ENCODE measurements around the gene MLPH.

MLPH gene, protein sequence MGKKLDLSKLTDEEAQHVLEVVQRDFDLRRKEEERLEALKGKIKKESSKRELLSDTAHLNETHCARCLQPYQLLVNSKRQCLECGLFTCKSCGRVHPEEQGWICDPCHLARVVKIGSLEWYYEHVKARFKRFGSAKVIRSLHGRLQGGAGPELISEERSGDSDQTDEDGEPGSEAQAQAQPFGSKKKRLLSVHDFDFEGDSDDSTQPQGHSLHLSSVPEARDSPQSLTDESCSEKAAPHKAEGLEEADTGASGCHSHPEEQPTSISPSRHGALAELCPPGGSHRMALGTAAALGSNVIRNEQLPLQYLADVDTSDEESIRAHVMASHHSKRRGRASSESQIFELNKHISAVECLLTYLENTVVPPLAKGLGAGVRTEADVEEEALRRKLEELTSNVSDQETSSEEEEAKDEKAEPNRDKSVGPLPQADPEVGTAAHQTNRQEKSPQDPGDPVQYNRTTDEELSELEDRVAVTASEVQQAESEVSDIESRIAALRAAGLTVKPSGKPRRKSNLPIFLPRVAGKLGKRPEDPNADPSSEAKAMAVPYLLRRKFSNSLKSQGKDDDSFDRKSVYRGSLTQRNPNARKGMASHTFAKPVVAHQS

DNA sequence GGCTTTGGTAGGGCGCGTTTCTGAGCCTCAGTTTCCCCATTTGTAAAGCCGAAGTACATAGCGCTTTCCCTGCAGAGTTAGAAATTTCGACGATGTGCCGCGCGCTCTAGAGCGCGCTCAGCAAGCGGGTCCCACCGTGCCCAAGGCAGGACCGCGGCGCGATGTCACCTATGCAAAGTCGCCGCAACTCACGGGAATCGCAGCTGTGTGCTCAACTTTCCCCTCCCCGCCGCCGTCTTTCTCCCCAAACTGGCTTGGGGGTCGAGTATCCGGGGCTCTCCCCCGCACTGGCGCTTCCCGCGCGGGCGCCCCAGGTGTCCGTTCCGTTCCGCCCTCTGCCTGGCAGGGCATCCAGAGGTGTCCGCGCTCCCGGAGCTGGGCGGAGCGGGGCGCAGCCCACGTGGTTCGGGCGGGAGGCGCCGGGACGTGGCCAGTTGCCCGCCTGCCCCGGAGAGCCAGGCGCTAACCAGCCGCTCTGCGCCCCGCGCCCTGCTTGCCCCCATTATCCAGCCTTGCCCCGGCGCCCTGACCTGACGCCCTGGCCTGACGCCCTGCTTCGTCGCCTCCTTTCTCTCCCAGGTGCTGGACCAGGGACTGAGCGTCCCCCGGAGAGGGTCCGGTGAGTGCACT, at the start of gene MLPH:
Gene MLPH (plus strand): TSS at position 433 of the 630 bp plus-strand sequence. CDS start 6,176 bp downstream, outside the sequence.
- TF ChIP-seq, protein P1, sequence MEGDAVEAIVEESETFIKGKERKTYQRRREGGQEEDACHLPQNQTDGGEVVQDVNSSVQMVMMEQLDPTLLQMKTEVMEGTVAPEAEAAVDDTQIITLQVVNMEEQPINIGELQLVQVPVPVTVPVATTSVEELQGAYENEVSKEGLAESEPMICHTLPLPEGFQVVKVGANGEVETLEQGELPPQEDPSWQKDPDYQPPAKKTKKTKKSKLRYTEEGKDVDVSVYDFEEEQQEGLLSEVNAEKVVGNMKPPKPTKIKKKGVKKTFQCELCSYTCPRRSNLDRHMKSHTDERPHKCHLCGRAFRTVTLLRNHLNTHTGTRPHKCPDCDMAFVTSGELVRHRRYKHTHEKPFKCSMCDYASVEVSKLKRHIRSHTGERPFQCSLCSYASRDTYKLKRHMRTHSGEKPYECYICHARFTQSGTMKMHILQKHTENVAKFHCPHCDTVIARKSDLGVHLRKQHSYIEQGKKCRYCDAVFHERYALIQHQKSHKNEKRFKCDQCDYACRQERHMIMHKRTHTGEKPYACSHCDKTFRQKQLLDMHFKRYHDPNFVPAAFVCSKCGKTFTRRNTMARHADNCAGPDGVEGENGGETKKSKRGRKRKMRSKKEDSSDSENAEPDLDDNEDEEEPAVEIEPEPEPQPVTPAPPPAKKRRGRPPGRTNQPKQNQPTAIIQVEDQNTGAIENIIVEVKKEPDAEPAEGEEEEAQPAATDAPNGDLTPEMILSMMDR (IDR thresholded peaks at IDR 0.05; ENCODE audit: insufficient read depth, low read depth, low read length, missing control alignments) = no peak
- DNase-seq (ENCODE audit: low read depth) = no peak
- no peak within 1 kb of the TSS for H3K4me3 ChIP-seq (ENCODE audit: low read depth, low read length)

DNA sequence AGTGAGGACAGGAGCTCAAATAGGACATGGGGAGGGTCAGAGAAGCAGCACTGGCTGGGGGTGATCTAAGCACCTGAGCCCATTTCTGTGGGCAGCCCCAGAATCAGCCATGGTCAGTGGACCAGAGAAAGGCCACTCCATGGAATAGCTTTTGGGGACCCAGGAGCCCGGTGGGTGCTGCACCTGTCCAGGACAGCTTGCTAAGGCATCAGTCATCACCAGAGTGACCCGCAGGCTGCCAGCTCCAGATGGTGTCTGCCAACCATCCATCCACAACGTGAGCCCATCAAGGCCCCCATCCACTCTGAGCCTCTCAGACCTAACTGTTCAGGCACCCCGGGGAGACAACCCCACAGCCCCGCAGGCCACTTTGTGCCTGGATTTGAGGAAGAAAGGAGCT, 49.5 kb upstream of the MLPH start:
- no peak overlapping the region for H3K4me3 ChIP-seq (ENCODE audit: low read depth, low read length)
- no peak for DNase-seq (ENCODE audit: low read depth)
- TF ChIP-seq, protein P1 (IDR thresholded peaks at IDR 0.05; ENCODE audit: insufficient read depth, low read depth, low read length, missing control alignments) = no peak

DNA sequence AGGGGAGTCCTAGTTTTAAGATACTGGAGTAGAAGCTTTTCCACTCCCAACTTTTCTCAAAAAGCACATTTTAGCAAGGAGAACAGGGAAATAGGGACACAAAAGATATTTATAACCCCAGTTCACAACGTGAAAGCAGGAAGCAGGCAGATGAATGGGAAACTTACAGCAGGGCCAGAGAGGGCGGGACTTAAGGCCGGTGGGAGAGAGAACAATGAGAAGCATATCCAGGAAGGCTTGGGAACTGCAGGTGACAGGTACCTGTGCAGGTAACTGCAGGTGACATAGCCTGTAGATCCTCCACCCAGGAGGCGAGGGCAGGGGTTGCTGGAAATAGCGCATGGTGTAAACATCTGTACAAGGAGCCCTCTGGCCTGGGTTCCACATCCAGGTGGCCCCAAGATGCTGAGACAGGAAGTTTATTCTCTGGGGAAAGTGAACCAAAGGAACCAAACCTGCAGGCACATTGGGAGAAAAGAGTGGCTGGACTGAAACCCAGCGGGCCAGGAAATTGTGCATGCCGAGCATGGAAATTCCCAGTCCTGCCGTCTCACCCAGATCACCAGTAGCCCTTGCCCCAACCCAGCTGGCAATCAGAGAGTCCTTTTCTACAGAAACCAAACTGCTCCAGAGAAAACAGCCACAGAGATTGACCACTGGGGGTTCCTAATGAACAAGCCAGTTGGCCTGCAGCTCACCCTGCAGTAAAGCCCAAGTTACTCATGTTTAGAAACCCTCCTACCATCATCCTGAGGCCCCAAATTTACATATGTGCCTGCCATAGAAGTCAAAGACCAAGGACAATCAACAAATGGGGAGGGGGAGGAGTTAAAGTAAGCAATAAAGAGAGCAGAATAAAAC, 48.7 kb upstream of the MLPH start:
- TF ChIP-seq, protein P1 (IDR thresholded peaks at IDR 0.05; ENCODE audit: insufficient read depth, low read depth, low read length, missing control alignments) = no peak
- H3K4me3 ChIP-seq (ENCODE audit: low read depth, low read length) = no peak overlapping the region
- peak; percentile 50 for DNase-seq (ENCODE audit: low read depth)

DNA sequence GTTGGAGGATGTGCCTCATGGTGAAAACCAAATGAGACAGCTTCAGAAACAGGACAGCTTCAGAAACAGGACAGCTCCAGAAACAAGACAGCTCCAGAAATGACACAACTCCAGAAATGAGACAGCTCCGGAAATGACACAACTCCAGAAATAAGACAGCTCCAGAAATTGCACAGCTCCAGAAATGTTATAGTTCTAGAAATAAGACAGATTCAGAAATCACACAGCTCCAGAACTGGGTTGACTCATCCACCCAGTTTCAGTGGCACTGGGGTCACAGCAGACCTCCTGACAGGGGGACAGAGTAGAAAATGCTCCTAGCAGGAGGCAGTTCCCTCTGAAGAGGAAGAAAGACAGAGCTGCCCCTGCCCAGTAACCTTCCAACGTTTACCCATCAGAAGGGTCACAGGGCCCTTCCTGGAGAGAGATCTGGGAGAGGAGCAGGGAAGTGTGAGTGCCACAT, 46.2 kb upstream of the MLPH start:
- no peak overlapping the region for H3K4me3 ChIP-seq (ENCODE audit: low read depth, low read length)
- TF ChIP-seq, protein P1 (IDR thresholded peaks at IDR 0.05; ENCODE audit: insufficient read depth, low read depth, low read length, missing control alignments) = no peak
- peak; percentile 85 for DNase-seq (ENCODE audit: low read depth)

DNA sequence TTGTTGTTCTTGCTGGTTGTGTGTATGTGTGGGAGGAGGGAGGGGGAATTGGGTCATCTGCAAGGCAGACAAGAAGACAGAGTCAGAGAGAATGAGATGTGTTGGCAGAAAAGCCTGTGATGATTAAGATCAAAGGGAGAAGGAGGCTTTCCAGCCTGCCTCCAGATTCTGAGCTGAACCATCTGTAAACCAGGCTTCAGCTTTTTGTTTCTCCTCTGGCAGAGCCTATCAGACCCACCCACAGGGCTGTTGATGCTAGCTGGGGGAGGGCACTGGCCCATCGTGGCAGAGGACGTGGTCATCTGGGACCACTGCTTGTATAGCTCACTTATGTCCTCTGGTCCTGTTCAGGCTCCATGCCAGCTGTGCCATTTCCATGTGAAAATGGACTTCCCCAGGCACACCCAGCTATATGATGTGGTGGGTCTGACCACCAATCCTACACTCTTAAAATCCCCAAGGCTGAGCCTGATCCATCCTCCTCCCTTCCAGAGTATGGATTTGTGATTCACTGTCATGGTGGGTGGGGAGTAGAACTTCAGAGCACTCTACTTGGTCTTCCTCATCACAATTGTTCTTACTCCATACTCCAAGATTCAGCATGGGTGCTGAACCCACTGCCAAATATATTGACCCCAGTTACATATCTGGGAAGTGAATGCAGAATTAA, 45.3 kb upstream of the MLPH start:
- no peak overlapping the region for H3K4me3 ChIP-seq (ENCODE audit: low read depth, low read length)
- peak; percentile 7 for DNase-seq (ENCODE audit: low read depth)

More for the DNA sequence above, 45.3 kb upstream of the MLPH start:
- TF ChIP-seq, protein P1 (IDR thresholded peaks at IDR 0.05; ENCODE audit: insufficient read depth, low read depth, low read length, missing control alignments) = no peak

All from GM12865 (cell line).